BJ (cell line): Measurements from ENCODE around the gene PDE4D. TPM values are rescaled to one million over a fixed set of nuclear protein-coding genes. Genes with fewer than 3 reads are reported as not detected.
A peak's percentile ranks its signal among the peaks of the same experiment; 100 is the strongest.

Experiments used
- CTCF ChIA-PET: fragments of 350-600 bp; formaldehyde crosslinking; extraction: SDS; loops from one replicate; lab custom pipeline; 2021; ENCODE audit warnings: antibody characterized with exemption, inconsistent platforms; lab: Yijun Ruan, JAX
- POLR2A ChIA-PET: fragments of 300-600 bp; sonication (Branson Sonifier 250); formaldehyde crosslinking; extraction: SDS; loops from one replicate; lab custom pipeline; 2021; ENCODE audit warnings: antibody characterized with exemption; lab: Charles Lee
- DNase-seq: peaks from one replicate; pipeline ENCODE4 v3.0.0-alpha.2; 2011; ENCODE audit warnings: low read depth
- H3K27me3 ChIP-seq: 2 replicates; pipeline ENCODE4 v1.6.0; 2011; ENCODE audit warnings: low read length; ENCODE audit not compliant: control insufficient read depth, insufficient read depth
- H3K36me3 ChIP-seq: 2 replicates; pipeline ENCODE4 v1.5.1; 2011; ENCODE audit warnings: low read length; ENCODE audit not compliant: control insufficient read depth, insufficient read depth
- H3K4me3 ChIP-seq: 2 replicates; pipeline ENCODE4 v1.5.1; 2011; ENCODE audit warnings: low read depth, mild to moderate bottlenecking, control low read depth, low read length
- polyA plus RNA-seq: library from polyadenylated mRNA; depleted of rRNA; stranded (reverse); fragments of >200 nt; gene quantifications from 2 replicates; pipeline ENCODE4 v1.2.3, GENCODE V29; 2011
- TF ChIP-seq, protein P1 (sequence below): IDR thresholded peaks from 2 replicates; pipeline ENCODE4 v1.5.1; 2011; ENCODE audit warnings: low read depth, mild to moderate bottlenecking, control low read depth, inconsistent platforms, low read length, moderate library complexity; ENCODE audit not compliant: insufficient read depth

Gene PDE4D
- polyA plus RNA-seq, 1 experiment: 2.8 TPM

- TF ChIP-seq, protein P1, sequence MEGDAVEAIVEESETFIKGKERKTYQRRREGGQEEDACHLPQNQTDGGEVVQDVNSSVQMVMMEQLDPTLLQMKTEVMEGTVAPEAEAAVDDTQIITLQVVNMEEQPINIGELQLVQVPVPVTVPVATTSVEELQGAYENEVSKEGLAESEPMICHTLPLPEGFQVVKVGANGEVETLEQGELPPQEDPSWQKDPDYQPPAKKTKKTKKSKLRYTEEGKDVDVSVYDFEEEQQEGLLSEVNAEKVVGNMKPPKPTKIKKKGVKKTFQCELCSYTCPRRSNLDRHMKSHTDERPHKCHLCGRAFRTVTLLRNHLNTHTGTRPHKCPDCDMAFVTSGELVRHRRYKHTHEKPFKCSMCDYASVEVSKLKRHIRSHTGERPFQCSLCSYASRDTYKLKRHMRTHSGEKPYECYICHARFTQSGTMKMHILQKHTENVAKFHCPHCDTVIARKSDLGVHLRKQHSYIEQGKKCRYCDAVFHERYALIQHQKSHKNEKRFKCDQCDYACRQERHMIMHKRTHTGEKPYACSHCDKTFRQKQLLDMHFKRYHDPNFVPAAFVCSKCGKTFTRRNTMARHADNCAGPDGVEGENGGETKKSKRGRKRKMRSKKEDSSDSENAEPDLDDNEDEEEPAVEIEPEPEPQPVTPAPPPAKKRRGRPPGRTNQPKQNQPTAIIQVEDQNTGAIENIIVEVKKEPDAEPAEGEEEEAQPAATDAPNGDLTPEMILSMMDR: no peak
- no peaks in the 10 kb centered on the region for H3K36me3 ChIP-seq
- ChIA-PET CTCF (interaction anchor here (0.9 kb wide), 1 partner anchor 88 kb away, joined by 4 read pairs; no protein-coding TSS in a partner anchor), POLR2A (no interaction called here)
- no peaks in the 10 kb centered on the region for H3K27me3 ChIP-seq
- H3K4me3 ChIP-seq: peak overlapping the region; percentile 69
- DNase-seq: no peak
These were observed 854.1 kb downstream of the PDE4D start for GRCh38 chr5:59039296-59040023.

- ChIA-PET CTCF (interaction anchor here (0.7 to 0.9 kb wide), 2 partner anchors 88 to 135 kb away, joined by 3 to 4 read pairs; no protein-coding TSS in a partner anchor), POLR2A (no interaction called here)
- no peaks in the 10 kb centered on the region for H3K27me3 ChIP-seq
- no peak for DNase-seq
- H3K4me3 ChIP-seq: peak overlapping the region; percentile 69
- no peaks in the 10 kb centered on the region for H3K36me3 ChIP-seq
- TF ChIP-seq, protein P1: 0 out of 2 replicates have a peak, but pooled peaks have one; percentile 2
These were observed 854.7 kb downstream of the PDE4D start for GRCh38 chr5:59038798-59039295.

GRCh38 chr5:59037941-59038797 is 855.4 kb downstream of the PDE4D start:
- POLR2A ChIA-PET: no interaction called here
- CTCF ChIA-PET: interaction anchor here (0.7 to 6.4 kb wide), 2 partner anchors 135 to 136 kb away, joined by 3 to 84 read pairs; no protein-coding TSS in a partner anchor
- no peaks in the 10 kb centered on the region for H3K27me3 ChIP-seq
- peak overlapping the region; percentile 69 for H3K4me3 ChIP-seq
- TF ChIP-seq, protein P1: no peak
- H3K36me3 ChIP-seq: no peaks in the 10 kb centered on the region
- DNase-seq: no peak

- peak overlapping the region; percentile 69 for H3K4me3 ChIP-seq
- no peaks in the 10 kb centered on the region for H3K27me3 ChIP-seq
- CTCF ChIA-PET: interaction anchor here (1.4 to 6.4 kb wide), 2 partner anchors 61 to 137 kb away, joined by 3 to 84 read pairs; no protein-coding TSS in a partner anchor
- no peak for DNase-seq
- TF ChIP-seq, protein P1: no peak
- H3K36me3 ChIP-seq: no peaks in the 10 kb centered on the region
- POLR2A ChIA-PET: no interaction called here
These were observed 856.1 kb downstream of the PDE4D start for GRCh38 chr5:59037453-59037852.

DNA sequence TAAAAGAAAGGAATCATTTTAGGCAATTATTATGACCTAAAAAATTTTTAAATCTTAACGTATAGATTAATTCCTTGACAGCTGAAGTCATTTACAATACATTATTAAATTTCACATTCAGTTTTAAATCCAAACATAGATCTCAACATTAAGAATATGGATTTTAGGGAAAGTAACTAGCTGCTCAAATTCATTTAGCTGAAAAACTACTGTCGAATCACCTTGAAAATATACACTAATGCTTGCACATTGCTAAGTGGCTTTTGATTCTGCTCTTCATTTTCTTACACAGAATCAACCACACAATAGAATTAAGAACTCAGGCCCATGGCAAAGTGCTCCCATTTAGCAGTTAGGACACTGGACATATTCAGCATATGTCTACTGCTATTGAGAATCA is 856.5 kb downstream of the PDE4D start:
- TF ChIP-seq, protein P1: no peak
- H3K36me3 ChIP-seq: no peaks in the 10 kb centered on the region
- no peak for DNase-seq
- no peak overlapping the region for H3K4me3 ChIP-seq
- no peaks in the 10 kb centered on the region for H3K27me3 ChIP-seq
- CTCF ChIA-PET: interaction anchor here (0.7 to 6.4 kb wide), 4 partner anchors 15 to 137 kb away, joined by 3 to 84 read pairs (median 3); no protein-coding TSS in a partner anchor
- POLR2A ChIA-PET: interaction anchor here (0.7 kb wide), 1 partner anchor 32 kb away, joined by 5 read pairs; no protein-coding TSS in a partner anchor
